GM19463 (cell line): ENCODE results near the gene OSTC.
A peak's percentile ranks its signal among the peaks of the same experiment; 100 is the strongest.

ENCODE experiments used
- ATAC-seq: cut with Tn5 transposase; IDR thresholded peaks from one replicate; pipeline ENCODE4 v1.9.1; 2021; ENCODE audit warnings: mild to moderate bottlenecking, moderate library complexity; ENCODE audit not compliant: unreplicated experiment

The OSTC gene

DNA sequence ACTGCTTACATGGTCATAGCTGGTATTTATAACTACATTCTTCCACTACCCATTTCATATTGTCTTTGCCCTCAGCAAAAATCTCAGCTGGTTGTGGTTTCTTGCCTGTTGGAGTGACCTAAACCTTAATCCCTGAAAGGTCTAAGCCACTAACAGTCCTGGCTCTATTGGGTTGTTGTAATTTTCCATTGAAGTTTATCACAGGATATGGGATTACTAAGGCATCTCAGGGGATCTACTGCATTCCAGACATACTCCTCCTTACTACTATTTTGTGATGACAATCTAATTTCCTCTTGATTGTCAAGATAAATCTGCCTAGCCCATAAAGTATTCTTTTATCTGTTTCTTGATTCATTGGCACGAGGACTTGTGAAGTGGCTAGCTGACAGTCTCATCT is 6.2 kb upstream of the OSTC start:
- ATAC-seq, result no peak

- ATAC-seq, result no peak
These were observed 3.7 kb upstream of the OSTC start for GRCh38 chr4:108646706-108647105.

GRCh38 chr4:108649863-108650211 is 562 bp upstream of the OSTC start:
- peak; percentile 7 for ATAC-seq

GRCh38 chr4:108651014-108651791 is 804 bp downstream of the OSTC start:
- ATAC-seq, result no peak

DNA sequence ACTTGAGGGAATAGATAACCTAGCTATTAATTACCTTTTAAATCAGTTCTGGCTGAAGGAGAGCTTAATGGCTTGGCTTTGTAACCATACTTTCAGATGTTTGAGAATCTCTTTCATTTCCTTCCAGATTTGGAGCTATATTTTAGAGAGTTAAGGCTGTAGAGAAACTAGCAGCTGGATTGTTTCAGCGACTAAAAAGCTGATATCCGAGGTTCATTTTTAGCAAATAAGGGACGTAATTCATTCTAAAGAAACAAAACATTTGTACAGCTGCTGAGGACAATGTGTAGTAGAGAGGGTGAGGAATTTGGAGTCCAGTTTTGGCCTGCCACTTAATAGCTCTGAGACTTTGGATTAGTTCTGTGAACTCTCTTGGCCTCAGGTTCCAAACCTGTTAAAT is 12.2 kb downstream of the OSTC start:
- ATAC-seq, result no peak

DNA sequence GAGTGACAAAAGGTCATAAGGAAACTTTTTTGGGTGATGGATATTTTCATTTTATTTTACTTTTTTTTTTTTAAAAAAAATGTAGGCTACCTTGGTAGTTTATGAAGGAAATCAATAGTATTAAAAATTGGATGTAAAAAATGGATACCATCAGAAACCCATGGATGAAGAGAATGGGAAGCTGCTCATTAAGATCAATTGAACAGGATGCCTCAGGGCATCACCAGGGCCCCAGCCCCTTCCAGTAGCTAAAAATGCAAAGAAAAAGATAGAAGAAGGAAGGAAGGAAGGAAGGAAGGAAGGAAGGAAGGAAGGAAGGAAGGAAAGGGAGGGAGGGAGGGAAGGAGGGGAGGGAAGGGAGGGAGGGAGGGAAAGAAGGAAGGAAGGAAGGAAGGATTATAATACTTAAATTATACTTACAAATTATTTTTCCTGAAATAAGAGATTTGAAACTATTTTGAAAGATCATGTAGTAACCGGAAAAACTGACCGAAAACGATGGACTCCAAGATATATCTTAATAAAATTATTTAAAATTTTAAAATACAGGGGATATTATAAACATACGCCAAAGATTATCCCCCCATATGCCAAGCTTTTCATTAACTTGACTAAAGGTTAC is 24.1 kb downstream of the OSTC start:
- no peak for ATAC-seq

DNA sequence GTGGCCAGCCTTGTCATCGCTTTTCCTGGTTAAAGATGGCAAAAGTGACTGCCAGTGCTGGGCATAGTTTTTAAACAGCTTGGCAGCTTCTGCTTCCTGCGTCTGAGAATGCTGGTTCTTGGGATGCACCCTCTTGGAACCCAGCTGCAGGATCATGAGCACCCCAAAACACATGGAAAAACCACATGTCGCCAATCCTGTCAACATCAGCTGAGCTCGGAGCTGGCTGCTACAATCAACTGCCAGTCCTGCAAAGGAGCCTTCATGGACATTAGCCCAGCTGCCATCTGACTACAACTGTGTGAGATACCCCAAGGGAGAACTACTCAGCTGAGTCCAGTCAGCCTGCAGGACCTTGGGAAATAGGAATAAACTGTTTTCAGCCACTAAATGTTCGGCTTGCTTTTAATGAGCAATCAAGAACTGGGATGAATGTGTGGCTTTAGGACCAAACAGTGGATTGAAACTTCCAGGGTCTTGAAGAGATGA is 31.0 kb downstream of the OSTC start:
- ATAC-seq, result no peak

DNA sequence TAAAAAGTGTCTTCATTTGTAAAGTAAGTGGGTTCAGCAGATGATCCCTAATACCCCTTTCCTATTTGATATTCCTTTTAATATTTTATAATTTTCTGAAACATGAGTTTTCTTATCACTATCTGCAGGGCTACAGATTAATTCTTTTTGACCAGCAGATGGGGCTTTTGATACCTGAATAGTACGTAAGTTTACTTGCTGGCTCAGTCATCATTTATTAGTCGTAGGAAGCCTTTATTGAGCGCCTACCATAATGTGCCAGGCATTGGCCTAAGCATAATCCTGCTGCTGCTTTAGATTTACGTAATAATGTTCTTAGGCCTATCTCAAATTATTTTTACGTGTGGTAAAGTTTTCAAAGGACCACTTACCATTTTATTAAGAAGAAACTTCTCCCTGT is 33.1 kb downstream of the OSTC start:
- ATAC-seq, result no peak

- no peak for ATAC-seq
These were observed 34.8 kb downstream of the OSTC start for GRCh38 chr4:108685036-108685686.

- ATAC-seq, result no peak
These were observed 40.3 kb downstream of the OSTC start for GRCh38 chr4:108690738-108691137.

GRCh38 chr4:108693211-108693610 is 42.8 kb downstream of the OSTC start:
- no peak for ATAC-seq

GRCh38 chr4:108693819-108694218 is 43.4 kb downstream of the OSTC start:
- ATAC-seq, result no peak

DNA sequence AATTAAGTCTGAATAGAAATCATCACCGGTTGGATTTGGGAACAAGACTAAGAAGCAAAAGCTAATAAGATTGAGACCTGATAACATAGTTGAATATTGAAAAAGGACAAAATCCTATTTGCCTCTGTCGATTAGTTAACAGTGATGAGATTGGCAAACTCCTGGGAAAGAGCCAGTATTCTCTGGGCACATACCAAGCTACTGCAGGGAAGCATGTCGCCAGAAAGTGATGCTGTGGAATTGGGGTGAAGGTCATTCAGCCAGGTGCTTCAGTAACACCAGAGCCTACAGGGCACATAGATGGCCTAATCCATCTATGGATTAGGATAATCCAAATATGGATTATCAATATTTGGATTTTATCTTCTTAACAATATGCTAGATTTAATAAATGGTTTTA is 44.0 kb downstream of the OSTC start:
- no peak for ATAC-seq

DNA sequence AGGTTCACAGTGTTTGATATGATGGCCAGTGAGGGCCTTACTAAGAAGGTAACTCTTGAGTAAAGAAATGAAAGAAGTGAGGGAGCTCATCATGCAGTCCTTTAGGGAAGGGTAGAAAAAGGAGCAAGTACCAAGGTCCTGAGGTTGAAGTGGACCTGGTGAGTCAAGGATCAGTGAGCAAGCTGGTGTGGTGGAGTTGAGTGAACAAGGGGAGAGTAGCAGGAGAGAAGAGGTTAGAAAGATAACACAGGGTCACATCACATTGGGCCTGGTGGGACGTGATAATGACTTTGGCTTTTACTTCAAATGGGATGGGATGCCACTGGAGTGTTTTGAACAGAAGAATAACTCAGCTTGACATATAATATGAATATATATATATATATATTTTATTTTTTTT is 44.7 kb downstream of the OSTC start:
- ATAC-seq, result no peak

DNA sequence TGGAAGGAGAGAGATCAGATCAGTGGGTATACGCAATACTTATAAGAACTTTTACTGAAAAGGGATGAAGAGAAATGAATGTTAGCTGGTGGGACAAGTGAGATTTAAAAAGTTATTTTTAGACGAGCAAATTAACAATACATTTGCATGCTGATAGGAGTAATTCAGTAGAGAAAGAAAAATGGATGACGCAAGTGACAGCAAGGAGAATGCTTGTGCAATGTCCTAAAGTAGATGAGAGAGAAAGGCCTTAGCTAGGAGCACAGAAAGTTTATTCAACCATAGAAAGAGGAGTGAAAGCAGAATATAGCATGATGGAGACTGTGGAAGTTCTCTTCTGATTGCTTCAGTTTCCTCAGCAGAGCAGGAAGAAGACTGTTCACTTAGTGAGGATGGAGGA is 45.8 kb downstream of the OSTC start:
- ATAC-seq, result no peak

DNA sequence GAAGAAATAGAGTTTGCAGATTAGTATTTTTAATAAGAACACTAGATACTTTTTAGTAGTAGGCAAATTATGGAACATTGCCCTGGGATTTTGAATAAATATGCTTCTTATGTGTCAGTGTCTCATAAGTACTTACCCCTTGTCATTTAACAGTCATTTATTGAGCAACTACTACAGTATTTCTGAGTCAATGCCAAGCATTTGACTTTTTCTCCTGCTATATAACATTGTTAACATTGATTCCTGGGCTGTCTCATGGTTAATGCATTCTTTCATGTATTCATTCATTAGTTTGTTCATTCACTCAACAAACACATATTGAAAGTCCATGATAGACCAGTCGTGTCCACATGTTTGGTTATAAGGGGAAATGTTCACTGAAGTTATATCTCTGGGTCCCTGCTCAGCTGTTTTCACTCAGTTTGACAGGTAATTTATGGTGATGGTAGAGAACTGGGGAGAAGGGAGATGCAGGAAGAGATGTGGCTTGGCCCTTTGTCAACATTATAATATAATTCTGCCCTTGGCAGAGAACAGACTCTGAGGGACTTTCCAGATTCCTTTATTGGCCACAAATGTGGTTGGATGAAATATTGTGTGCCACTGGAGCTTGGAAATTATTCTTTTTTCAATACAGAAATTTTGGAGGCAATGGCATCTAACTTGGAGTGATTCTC is 49.8 kb downstream of the OSTC start:
- ATAC-seq, result no peak

GRCh38 chr4:108702960-108703359 is 52.6 kb downstream of the OSTC start:
- no peak for ATAC-seq

DNA sequence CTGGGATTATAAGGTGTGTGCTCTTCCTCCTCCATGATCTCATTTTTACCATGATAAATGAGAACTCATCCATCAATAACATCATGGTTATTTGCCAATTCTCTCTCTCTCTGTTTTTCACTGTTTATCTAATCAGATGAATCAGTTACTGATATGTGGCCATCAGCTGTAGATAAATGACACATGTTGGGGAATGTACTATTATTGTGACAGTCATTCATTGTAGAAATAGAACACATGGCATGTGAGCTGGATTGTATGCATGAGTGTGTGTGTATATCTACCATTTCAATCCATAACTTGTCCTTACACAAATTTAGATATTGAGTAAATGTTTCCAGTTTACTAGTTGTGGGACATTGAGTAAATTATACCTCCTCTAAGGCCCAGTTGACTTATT is 53.0 kb downstream of the OSTC start:
- no peak for ATAC-seq

DNA sequence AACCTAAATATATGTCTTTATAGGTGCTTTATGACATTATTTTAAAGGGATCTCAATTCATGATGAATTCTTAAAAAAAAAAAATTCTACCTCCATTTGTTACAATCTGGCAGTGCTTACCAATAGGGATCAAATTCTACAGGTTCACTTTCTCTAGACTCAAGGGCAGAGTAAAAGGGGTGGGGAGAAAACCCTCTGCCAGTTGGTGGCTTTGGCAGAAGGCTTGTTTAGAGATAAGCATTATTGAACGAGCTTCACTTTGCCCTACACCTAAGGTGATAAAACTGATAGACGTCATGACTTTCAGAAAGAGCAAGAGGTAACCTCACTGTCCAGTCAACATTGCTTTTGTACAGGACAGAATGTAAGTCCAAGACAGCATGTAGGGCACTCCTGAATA is 53.6 kb downstream of the OSTC start:
- no peak for ATAC-seq

GRCh38 chr4:108706289-108706688 is 55.9 kb downstream of the OSTC start:
- ATAC-seq, result no peak

GRCh38 chr4:108709234-108709633 is 58.8 kb downstream of the OSTC start:
- no peak for ATAC-seq

GRCh38 chr4:108709722-108710121 is 59.3 kb downstream of the OSTC start:
- no peak for ATAC-seq
